Activated CD4-positive, alpha-beta memory T cell treated with anti-CD3 and anti-CD28 coated beads for 36 hours (primary cell): ENCODE results near the gene KIZ. TPM values are rescaled to one million over a fixed set of nuclear protein-coding genes. Genes with fewer than 3 reads are reported as not detected.

Experiments
- CTCF ChIA-PET: fragments of 350-600 bp; sonication (Branson Sonifier 250); formaldehyde crosslinking; loops from one replicate; lab custom pipeline; 2021; ENCODE audit warnings: antibody characterized with exemption, inconsistent platforms; lab: Charles Lee
- POLR2A ChIA-PET: fragments of 350-600 bp; sonication (Branson Sonifier 250); formaldehyde crosslinking; loops from one replicate; lab custom pipeline; 2021; ENCODE audit warnings: antibody characterized with exemption; lab: Charles Lee
- DNase-seq: peaks from one replicate; pipeline ENCODE4 v3.0.0-alpha.2; 2020
- H3K27ac Mint-ChIP-seq: one replicate; pipeline ENCODE4 v1.8.0; 2021; ENCODE audit warnings: mixed read lengths
- H3K27me3 Mint-ChIP-seq: one replicate; pipeline ENCODE4 v1.8.0; 2021; ENCODE audit warnings: mixed read lengths
- H3K36me3 Mint-ChIP-seq: one replicate; pipeline ENCODE4 v1.8.0; 2021; ENCODE audit warnings: mixed read lengths
- H3K4me1 Mint-ChIP-seq: one replicate; pipeline ENCODE4 v1.8.0; 2021; ENCODE audit warnings: low read depth, mixed read lengths
- H3K4me3 Mint-ChIP-seq: one replicate; pipeline ENCODE4 v1.8.0; 2021; ENCODE audit warnings: mild to moderate bottlenecking, mixed read lengths
- H3K9me3 Mint-ChIP-seq: one replicate; pipeline ENCODE4 v1.8.0; 2021; ENCODE audit warnings: mixed read lengths
- intact Hi-C: fragments of 100-400 bp; cut with micrococcal nuclease; formaldehyde crosslinking; loops from one replicate; pipeline ENCODE4 v1.15.1; 2023
- total RNA-seq, 2 experiments: library from RNA; stranded (reverse); gene quantifications; one replicate each; pipeline ENCODE4 v1.2.3, GENCODE V29; 2021

The KIZ gene
- total RNA-seq, 2 experiments from 2014 or later = 13.3 to 13.5 TPM

DNA sequence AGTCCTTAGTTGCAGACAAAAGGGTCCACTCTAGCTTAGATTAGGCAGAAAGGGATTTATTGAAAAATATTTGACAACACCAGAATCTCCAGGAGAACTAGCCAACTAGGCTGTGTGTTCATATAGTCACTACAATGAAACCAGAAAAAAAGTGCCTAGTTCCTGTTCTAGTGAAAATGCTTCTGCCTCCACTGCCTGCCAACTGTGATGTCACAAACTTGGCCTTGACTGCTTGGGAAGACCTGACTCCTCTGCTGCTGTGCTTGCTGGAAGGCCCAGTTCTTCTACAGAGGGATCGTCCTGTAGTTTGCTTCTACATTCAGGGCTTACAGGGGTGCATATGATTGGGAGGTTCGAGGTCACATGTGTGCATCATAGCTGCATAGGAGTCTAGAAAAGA lies 136.9 kb downstream of the KIZ start:
- Mint-ChIP-seq H3K9me3 (peaks cover 3% of the 10 kb centered on the region), H3K27ac (no peak overlapping the region), H3K4me1 (no peaks in the 10 kb centered on the region), H3K27me3 (peaks cover 10% of the 10 kb centered on the region), H3K4me3 (no peak overlapping the region), H3K36me3 (no peaks in the 10 kb centered on the region)
- ChIA-PET POLR2A (no interaction called here), CTCF (interaction anchor here (1.8 kb wide), 1 partner anchor 27 kb away, joined by 6 read pairs; no protein-coding TSS in a partner anchor)
- no peak for DNase-seq
- intact Hi-C loops = no loop called here

DNA sequence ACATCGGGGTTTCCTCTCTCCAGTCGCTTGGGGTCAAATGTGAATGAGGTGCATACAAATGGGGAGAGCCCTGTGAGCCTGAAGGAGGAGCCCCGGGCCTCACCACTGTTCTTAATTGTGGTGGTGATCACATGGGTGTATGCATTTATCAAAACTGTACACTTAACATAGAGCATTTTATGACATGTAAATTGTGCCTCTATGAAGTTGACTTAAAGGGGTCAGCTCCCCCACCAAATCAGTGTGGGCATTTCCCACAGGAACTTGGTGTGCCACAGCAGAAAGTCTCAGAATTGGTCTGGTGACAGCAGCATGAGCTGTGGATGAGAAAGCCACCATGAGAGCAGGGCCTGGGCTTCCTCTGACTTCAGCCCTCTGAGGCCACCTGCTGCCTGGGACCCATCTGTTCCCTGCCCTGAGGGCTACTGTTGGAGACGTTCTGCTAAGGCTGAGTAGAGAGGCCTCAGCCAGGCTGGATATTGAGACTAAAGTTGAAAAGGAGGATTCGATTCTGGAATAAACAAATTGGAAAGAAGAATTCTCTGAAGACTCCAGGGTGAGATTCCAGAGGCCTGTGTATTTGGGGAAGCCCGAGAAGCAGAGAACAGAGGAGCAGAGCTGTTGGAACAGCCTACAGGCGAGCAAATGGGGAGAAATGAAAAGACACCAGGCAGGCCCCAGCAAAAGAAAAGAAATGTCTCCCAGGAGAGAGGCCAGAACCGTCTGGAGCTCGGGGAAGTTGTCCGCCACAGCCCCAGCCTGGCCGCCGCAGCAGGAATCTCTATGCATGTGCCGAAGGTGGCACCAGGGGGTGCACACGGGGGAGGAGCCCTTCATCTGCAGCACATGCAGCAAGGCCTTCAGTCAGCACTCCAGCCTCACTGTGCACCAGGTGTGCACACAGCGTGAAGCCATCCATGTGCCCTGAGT lies 139.6 kb downstream of the KIZ start:
- Mint-ChIP-seq H3K4me3 (no peak overlapping the region), H3K36me3 (no peaks in the 10 kb centered on the region), H3K27me3 (peaks cover 10% of the 10 kb centered on the region), H3K4me1 (no peaks in the 10 kb centered on the region), H3K9me3 (peaks cover 3% of the 10 kb centered on the region), H3K27ac (no peak overlapping the region)
- no peak for DNase-seq
- ChIA-PET CTCF (interaction anchor here (0.6 to 2.1 kb wide), 3 partner anchors 30 to 240 kb away, joined by 3 to 5 read pairs (median 4); no protein-coding TSS in a partner anchor), POLR2A (no interaction called here)
- intact Hi-C loops = no loop called here

DNA sequence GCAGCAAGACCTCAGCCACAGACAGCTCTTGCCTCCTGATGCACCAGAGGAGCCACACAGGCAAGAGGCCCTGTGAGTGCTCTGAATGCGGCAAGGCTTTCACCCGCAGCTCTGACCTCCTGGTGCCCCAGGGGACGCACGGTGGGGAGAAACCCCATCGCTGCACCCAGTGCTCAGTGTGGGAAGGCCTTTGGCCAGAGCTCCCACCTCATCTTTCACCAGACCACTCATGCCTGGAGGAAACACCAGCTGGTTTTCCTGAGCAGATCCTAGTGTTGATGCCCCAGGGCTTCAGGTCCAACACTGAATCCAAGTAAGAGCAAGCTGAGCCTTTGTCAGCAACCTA lies 140.3 kb downstream of the KIZ start:
- H3K36me3 Mint-ChIP-seq = no peaks in the 10 kb centered on the region
- H3K27me3 Mint-ChIP-seq = peaks cover 10% of the 10 kb centered on the region
- ChIA-PET POLR2A (no interaction called here), CTCF (interaction anchor here (0.6 to 2.1 kb wide), 3 partner anchors 30 to 239 kb away, joined by 3 to 5 read pairs (median 4); no protein-coding TSS in a partner anchor)
- DNase-seq = no peak
- H3K4me1 Mint-ChIP-seq = no peaks in the 10 kb centered on the region
- intact Hi-C loops = no loop called here
- no peak overlapping the region for H3K4me3 Mint-ChIP-seq
- peaks cover 3% of the 10 kb centered on the region for H3K9me3 Mint-ChIP-seq
- no peak overlapping the region for H3K27ac Mint-ChIP-seq

DNA sequence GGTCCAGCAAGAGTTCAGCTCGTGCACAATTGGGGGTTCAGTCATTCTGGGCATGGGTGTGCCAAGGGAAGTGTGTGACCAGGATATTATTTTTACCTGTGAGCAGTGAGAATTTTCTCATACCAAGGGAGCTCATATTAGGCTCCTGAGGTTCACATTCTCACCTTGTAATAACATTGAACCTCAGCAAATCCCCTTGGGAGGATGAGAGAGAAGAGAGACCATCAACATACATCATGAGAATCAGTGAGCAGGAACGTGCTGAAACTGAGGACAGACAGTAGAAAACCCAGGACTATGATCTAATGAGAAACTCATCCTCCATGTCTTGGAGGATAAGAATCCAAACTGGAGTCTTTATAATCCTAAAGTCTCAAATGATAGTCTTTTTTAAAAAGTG lies 143.9 kb downstream of the KIZ start:
- DNase-seq = no peak
- Mint-ChIP-seq H3K36me3 (peaks cover 3% of the 10 kb centered on the region), H3K27me3 (peaks cover 13% of the 10 kb centered on the region), H3K27ac (no peak overlapping the region), H3K4me3 (no peak overlapping the region), H3K9me3 (peaks cover 6% of the 10 kb centered on the region), H3K4me1 (no peaks in the 10 kb centered on the region)
- POLR2A ChIA-PET = no interaction called here
- CTCF ChIA-PET = interaction anchor here (2.6 kb wide), 1 partner anchor 34 kb away, joined by 9 read pairs; no protein-coding TSS in a partner anchor
- intact Hi-C loops = no loop called here

DNA sequence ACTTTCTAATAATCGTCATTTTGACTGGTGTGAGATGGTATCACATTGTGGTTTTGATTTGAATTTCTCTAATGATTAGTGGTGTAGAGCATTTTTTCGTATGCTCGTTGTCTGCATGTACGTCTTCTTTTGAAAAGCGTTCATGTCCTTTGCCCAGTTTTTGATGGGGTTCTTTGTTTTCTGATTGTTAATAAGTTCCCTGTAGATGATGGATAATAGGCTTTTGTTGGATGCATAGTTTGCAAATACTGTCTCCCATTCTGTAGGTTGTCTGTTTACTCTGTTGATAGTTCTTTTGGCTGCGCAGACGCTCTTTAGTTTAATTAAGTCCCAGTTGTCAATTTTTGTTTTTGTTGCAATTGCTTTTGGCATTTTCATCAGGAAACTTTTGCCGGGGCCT lies 144.9 kb downstream of the KIZ start:
- DNase-seq = no peak
- ChIA-PET POLR2A (no interaction called here), CTCF (interaction anchor here (2.6 kb wide), 1 partner anchor 35 kb away, joined by 9 read pairs; no protein-coding TSS in a partner anchor)
- intact Hi-C loops = no loop called here
- peaks cover 9% of the 10 kb centered on the region for H3K27me3 Mint-ChIP-seq
- H3K4me1 Mint-ChIP-seq = no peaks in the 10 kb centered on the region
- H3K27ac Mint-ChIP-seq = no peak overlapping the region
- peaks cover 3% of the 10 kb centered on the region for H3K36me3 Mint-ChIP-seq
- H3K9me3 Mint-ChIP-seq = peaks cover 6% of the 10 kb centered on the region
- H3K4me3 Mint-ChIP-seq = no peak overlapping the region

DNA sequence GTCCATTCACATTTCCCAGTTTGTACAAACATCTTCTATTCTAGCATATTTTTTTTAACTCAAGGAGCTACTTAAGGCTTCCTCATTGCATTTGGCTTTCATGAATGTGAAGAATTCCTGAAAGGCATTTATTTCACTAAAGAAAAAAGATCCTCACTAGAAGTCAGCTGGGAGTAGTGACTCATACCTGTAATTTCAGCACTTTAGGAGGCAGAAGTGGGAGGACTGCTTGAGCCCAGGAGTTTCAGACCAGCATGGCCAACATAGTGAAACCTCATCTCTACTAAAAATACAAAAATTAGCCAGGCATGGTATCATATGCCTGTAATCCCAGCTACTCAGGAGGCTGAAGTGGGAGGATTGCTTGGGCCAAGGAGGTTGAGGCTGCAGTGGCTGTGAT lies 146.4 kb downstream of the KIZ start:
- H3K4me1 Mint-ChIP-seq = no peaks in the 10 kb centered on the region
- intact Hi-C loops = no loop called here
- peaks cover 3% of the 10 kb centered on the region for H3K9me3 Mint-ChIP-seq
- H3K4me3 Mint-ChIP-seq = no peak overlapping the region
- no peak for DNase-seq
- CTCF ChIA-PET = interaction anchor here (2.6 kb wide), 1 partner anchor 37 kb away, joined by 9 read pairs; no protein-coding TSS in a partner anchor
- peaks cover 3% of the 10 kb centered on the region for H3K36me3 Mint-ChIP-seq
- peaks cover 9% of the 10 kb centered on the region for H3K27me3 Mint-ChIP-seq
- no peak overlapping the region for H3K27ac Mint-ChIP-seq
- POLR2A ChIA-PET = no interaction called here

DNA sequence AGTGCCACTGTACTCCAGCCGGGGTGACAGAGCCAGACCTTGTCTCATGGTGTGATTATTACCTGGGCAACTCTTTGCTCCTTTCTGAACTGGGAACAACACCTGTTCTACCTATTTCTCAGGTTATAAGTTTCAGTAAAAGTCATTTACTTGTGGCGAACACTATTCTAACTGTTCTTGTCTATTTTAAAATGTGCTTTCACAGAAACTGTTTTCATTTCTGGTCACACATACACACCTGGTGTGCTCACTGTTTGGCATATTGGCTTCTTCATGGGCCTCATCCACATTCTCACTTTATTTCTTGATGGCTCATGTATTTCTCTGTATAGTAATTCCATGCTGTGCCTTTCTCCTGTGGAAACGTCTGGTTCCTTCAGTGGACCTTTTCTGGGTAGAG lies 146.8 kb downstream of the KIZ start:
- Mint-ChIP-seq H3K27me3 (peaks cover 9% of the 10 kb centered on the region), H3K9me3 (peaks cover 3% of the 10 kb centered on the region), H3K4me3 (no peak overlapping the region), H3K4me1 (no peaks in the 10 kb centered on the region), H3K36me3 (peaks cover 3% of the 10 kb centered on the region), H3K27ac (no peak overlapping the region)
- POLR2A ChIA-PET = no interaction called here
- no peak for DNase-seq
- CTCF ChIA-PET = no interaction called here
- intact Hi-C loops = no loop called here

DNA sequence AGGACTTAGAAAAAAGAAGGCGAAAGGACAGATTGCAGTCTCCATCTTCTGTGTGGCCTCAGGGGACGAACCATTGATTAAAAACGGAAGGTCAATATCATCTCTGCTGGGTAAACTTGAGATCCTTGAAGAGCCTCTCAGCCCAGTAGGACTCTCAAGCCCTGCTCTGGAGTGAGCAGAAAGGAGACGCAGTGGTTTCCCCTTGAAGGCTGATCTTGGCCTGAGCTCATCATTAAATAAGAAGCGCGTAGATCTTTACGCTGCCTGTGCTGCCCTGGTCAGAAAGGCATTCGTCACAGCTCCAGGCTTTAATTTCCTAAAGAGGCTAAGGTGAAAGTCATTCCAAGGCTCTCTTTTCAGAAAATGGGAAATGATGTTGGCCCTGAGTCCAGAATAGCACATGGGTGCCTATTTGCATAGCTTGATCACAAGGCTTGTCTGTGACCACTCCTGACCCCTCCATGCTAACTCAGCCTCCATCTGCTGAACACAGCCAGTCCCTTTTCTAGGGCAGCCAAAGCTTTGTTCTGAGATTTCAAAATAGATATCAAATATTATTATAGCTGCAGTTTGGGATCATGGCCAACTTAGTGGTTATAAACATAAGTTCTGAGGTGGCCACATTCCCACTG lies 148.0 kb downstream of the KIZ start:
- peaks cover 3% of the 10 kb centered on the region for H3K36me3 Mint-ChIP-seq
- H3K4me3 Mint-ChIP-seq = no peak overlapping the region
- H3K4me1 Mint-ChIP-seq = no peaks in the 10 kb centered on the region
- CTCF ChIA-PET = no interaction called here
- DNase-seq = no peak
- H3K9me3 Mint-ChIP-seq = peaks cover 3% of the 10 kb centered on the region
- peaks cover 9% of the 10 kb centered on the region for H3K27me3 Mint-ChIP-seq
- POLR2A ChIA-PET = no interaction called here
- intact Hi-C loops = no loop called here
- H3K27ac Mint-ChIP-seq = no peak overlapping the region

DNA sequence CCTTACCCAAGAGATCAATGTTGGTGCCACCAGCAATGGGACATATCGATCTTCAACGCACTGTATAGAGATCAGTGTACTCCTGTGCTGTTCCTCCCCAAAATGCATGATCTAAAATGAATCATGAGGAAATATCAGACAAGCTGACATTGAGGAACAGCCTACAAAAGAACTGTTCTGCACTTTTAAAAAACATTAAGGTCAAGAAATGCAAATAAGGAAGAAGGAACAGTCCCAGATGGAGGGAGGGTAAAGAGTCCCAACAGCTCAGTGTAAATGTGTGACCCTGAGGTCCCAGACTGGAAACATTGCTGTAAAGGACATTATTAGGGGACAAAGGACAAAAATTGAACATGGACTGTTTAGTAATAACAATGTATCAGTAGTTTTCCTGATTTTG lies 152.9 kb downstream of the KIZ start:
- no peak overlapping the region for H3K27ac Mint-ChIP-seq
- H3K27me3 Mint-ChIP-seq = peaks cover 5% of the 10 kb centered on the region
- ChIA-PET CTCF (no interaction called here), POLR2A (no interaction called here)
- H3K4me3 Mint-ChIP-seq = no peak overlapping the region
- H3K36me3 Mint-ChIP-seq = no peaks in the 10 kb centered on the region
- no peaks in the 10 kb centered on the region for H3K4me1 Mint-ChIP-seq
- DNase-seq = no peak
- no peaks in the 10 kb centered on the region for H3K9me3 Mint-ChIP-seq
- intact Hi-C loops = no loop called here

DNA sequence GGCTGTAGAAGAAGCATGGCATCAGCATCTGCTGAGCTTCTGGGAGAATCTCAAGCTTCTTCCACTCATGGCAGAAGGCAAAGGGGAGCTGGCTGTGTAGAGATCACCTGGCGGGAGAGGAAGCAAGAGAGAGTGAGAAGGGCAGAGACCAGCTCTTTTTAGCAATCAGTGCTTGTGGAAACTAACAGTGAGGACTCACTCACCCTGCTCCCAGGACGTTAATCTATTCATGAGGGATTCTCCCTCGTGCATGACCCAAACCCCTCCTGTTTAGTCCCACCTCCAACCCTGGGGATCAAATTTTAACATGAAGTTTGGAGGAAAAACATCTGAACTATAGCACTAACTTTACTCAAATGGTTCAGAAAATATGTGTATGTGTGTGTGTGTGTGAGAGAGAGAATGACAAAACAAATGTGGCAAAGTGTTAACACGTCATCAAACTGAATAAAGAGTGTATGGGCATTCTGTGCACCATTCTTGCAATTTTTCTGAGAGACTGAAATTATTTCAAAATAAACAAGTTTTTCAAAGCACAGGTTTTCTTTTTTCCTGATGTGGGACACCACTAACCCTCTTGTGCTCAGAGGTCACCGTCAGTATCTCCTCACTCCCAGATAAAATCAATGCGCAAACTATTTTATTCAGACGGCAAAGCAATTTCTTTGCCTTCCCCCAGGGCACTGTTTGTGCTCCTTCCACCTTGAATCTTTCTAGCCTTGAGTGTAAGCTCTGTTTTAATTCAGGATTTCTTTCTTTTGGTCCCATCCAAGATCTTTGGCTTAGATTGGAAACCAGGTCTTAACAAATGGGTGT lies 154.0 kb downstream of the KIZ start:
- no peak overlapping the region for H3K4me3 Mint-ChIP-seq
- no peak overlapping the region for H3K27ac Mint-ChIP-seq
- no peaks in the 10 kb centered on the region for H3K36me3 Mint-ChIP-seq
- H3K27me3 Mint-ChIP-seq = peaks cover 9% of the 10 kb centered on the region
- no peaks in the 10 kb centered on the region for H3K9me3 Mint-ChIP-seq
- no peaks in the 10 kb centered on the region for H3K4me1 Mint-ChIP-seq
- POLR2A ChIA-PET = no interaction called here
- no peak for DNase-seq
- intact Hi-C loops = no loop called here
- CTCF ChIA-PET = no interaction called here

DNA sequence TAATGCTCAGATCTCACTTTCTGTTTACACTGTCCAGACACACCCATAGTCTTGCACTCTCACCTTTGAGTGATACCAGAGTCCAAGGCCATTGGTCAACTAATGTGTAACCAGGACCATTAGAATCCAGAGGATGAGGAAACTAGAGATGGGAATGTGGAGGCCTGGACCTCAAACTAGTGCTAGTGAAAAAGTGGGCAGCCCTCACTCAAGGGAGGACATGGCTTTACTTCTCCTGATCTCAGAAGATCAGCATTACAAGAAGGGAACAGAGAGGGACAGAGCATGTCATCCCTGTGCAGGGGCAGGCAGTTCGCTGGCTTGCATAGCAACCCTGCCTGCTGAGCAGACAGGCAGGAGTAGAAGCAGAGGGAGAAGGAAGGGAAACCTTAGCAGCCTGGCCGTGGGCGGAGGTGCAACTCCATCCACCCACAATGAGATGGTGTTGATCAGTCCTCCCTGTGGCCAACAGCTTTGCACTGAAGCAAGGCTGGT lies 154.7 kb downstream of the KIZ start:
- DNase-seq = no peak
- CTCF ChIA-PET = no interaction called here
- intact Hi-C loops = no loop called here
- Mint-ChIP-seq H3K27me3 (peaks cover 13% of the 10 kb centered on the region), H3K4me3 (no peak overlapping the region), H3K9me3 (peaks cover under 1% of the 10 kb centered on the region), H3K36me3 (no peaks in the 10 kb centered on the region), H3K4me1 (no peaks in the 10 kb centered on the region), H3K27ac (no peak overlapping the region)
- POLR2A ChIA-PET = no interaction called here

DNA sequence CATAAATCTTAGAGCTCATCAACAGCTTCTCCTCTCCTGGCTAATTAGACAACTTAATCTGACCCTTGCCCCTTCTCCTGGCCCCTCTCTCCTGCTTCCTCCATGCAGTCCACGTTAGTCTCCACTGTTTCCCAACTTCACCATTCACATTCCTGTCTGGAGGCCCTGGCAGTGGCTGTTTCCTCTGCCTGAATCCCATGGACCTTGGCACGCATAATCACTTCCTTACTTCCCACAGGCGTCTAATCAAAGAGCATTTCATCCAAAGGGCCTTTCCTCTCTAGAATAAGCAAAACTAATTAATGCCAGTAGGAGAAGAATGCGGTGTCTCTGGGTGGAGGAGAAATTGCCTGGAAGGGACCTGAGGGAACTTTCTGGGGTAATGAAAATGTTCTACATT lies 160.9 kb downstream of the KIZ start:
- CTCF ChIA-PET = no interaction called here
- Mint-ChIP-seq H3K27me3 (peaks cover 29% of the 10 kb centered on the region), H3K4me3 (no peak overlapping the region), H3K4me1 (no peaks in the 10 kb centered on the region), H3K36me3 (no peaks in the 10 kb centered on the region), H3K9me3 (peaks cover 5% of the 10 kb centered on the region), H3K27ac (no peak overlapping the region)
- no peak for DNase-seq
- POLR2A ChIA-PET = no interaction called here
- intact Hi-C loops = no loop called here
